OCI-LY7 (cell line): Measurements from ENCODE around the gene ARHGAP26. TPM values are rescaled to one million over a fixed set of nuclear protein-coding genes. Genes with fewer than 3 reads are reported as not detected.

ENCODE experiments used
- BruUV-seq: library from RNA; stranded (reverse); fragments of 400-500 nt; replicated peaks from 2 replicates; lab custom pipeline; 2021; lab: Mats Ljungman, UMichigan
- CTCF ChIA-PET: fragments of 300-600 bp; sonication (Branson Sonifier 250); formaldehyde crosslinking; loops from one replicate; lab custom pipeline; 2022; ENCODE audit warnings: antibody characterized with exemption; ENCODE audit not compliant: unreplicated experiment; lab: Charles Lee
- POLR2A ChIA-PET: fragments of 300-600 bp; sonication (Branson Sonifier 250); formaldehyde crosslinking; loops from one replicate; lab custom pipeline; 2022; ENCODE audit warnings: antibody characterized with exemption; lab: Charles Lee
- DNase-seq: peaks from one replicate; pipeline ENCODE4 v3.0.0-alpha.2; 2015; ENCODE audit warnings: low spot score
- H2AFZ ChIP-seq: fragments of 200-600 bp; sonication (generic), shearing (Covaris generic); 2 replicates; pipeline ENCODE4 v1.6.1; 2014; ENCODE audit warnings: mild to moderate bottlenecking, antibody characterized with exemption, low read length, moderate library complexity
- H3K27ac ChIP-seq: fragments of 200-600 bp; sonication (generic); 2 replicates; pipeline ENCODE4 v1.5.1; 2014; ENCODE audit warnings: mixed run types, low read depth, mild to moderate bottlenecking, moderate library complexity, low read length, inconsistent platforms; ENCODE audit not compliant: poor library complexity, severe bottlenecking
- H3K36me3 ChIP-seq: fragments of 200-600 bp; sonication (generic); 2 replicates; pipeline ENCODE4 v1.6.1; 2014; ENCODE audit warnings: mild to moderate bottlenecking, antibody characterized with exemption, low read length, moderate library complexity, mixed read lengths; ENCODE audit not compliant: insufficient read depth
- H3K4me1 ChIP-seq: fragments of 200-600 bp; sonication (generic); 2 replicates; pipeline ENCODE4 v1.5.1; 2014; ENCODE audit warnings: mild to moderate bottlenecking, low read length; ENCODE audit not compliant: insufficient read depth, poor library complexity, severe bottlenecking
- H3K4me2 ChIP-seq: fragments of 200-600 bp; sonication (generic); 2 replicates; pipeline ENCODE4 v1.6.1; 2014; ENCODE audit warnings: mild to moderate bottlenecking, low read length
- H3K4me3 ChIP-seq: fragments of 200-600 bp; sonication (generic); 2 replicates; pipeline ENCODE4 v1.5.1; 2014; ENCODE audit warnings: mild to moderate bottlenecking, low read depth, low read length; ENCODE audit not compliant: poor library complexity, severe bottlenecking
- H3K79me2 ChIP-seq: fragments of 200-600 bp; sonication (generic); 2 replicates; pipeline ENCODE4 v1.6.1; 2016; ENCODE audit warnings: low read depth, mild to moderate bottlenecking, low read length, moderate library complexity, mixed read lengths; ENCODE audit not compliant: insufficient read depth
- H3K9me2 ChIP-seq: fragments of 200-600 bp; sonication (generic); 2 replicates; pipeline ENCODE4 v1.6.1; 2016; ENCODE audit warnings: mild to moderate bottlenecking, low read length, mixed read lengths; ENCODE audit not compliant: insufficient read depth
- H3K9me3 ChIP-seq: fragments of 200-600 bp; sonication (generic); 2 replicates; pipeline ENCODE4 v1.6.1; 2014; ENCODE audit warnings: mild to moderate bottlenecking, mixed run types, low read length, mixed read lengths
- H4K20me1 ChIP-seq: fragments of 200-600 bp; sonication (generic); 2 replicates; pipeline ENCODE4 v1.6.1; 2014; ENCODE audit warnings: mild to moderate bottlenecking, antibody characterized with exemption, low read length, moderate library complexity, mixed read lengths; ENCODE audit not compliant: insufficient read depth
- EZH2phosphoT487 ChIP-seq: fragments of 200-600 bp; sonication (generic); IDR thresholded peaks from 2 replicates; pipeline ENCODE4 v1.6.1; 2018; ENCODE audit warnings: low read depth, borderline replicate concordance, mild to moderate bottlenecking, mixed run types, antibody characterized with exemption, low read length, moderate library complexity, mixed read lengths
- intact Hi-C: fragments of 100-400 bp; cut with micrococcal nuclease; formaldehyde crosslinking; loops from one replicate; pipeline ENCODE4 v1.10.0; 2022; ENCODE audit not compliant: unreplicated experiment
- total RNA-seq, 2 experiments: library from RNA; depleted of rRNA in 1 of 2; stranded (reverse); fragments of >200 nt in 1 of 2; shearing (Covaris generic) in 1 of 2; gene quantifications; 2 replicates each; pipeline ENCODE4 v1.2.3, GENCODE V29; 2014 to 2022
- TF ChIP-seq, protein P1 (sequence below): fragments of 200-600 bp; sonication (generic); conservative IDR thresholded peaks from 2 replicates; pipeline ENCODE4 v1.5.1; 2014; ENCODE audit warnings: mild to moderate bottlenecking, antibody characterized with exemption, low read length, moderate library complexity, mixed read lengths

The ARHGAP26 gene
- total RNA-seq, 2 experiments from 2014 or later = 7.0 to 19.1 TPM

DNA sequence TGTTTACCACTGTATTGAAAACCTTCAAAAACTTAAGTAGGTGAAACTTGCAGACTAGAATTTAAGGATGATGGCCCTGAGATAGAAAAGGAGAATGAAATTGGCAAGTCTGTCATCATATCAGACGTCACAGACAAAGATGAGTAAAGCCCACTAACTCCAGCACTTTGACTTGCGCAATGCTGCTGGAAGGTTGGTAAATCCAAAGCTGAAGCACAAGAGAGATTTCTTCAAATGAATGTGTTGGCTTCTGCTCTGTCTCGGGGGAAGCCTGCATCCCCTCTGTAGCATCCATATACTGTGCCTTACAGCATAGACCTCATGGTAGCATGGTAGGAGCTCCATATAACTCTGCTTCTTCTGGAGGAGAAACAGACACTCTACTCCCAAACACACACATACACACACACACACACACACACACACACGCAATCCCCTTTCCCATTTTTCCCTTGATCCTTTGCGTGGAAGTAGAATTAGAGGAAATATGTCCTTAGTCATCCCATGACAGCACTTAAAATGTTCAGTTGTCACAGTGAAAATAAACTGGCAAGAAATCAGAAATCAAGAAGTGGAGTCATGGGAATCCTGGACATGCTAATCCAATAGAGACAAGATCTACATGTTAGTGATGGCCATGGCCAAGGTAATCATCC is 391.8 kb downstream of the ARHGAP26 start:
- ChIA-PET CTCF (no interaction called here), POLR2A (interaction anchor here (0.6 kb wide), 2 partner anchors 130 to 901 kb away, joined by 3 to 5 read pairs; no protein-coding TSS in a partner anchor)
- Histone ChIP-seq H4K20me1 (no peaks in the 10 kb centered on the region), H3K79me2 (no peaks in the 10 kb centered on the region), H3K9me2 (peaks cover 3% of the 10 kb centered on the region; the same call in 1 of the 2 replicates), H2AFZ (no peak overlapping the region), H3K9me3 (no peaks in the 10 kb centered on the region), H3K36me3 (no peaks in the 10 kb centered on the region), H3K4me3 (no peak overlapping the region), H3K27ac (no peak overlapping the region), H3K4me2 (no peak overlapping the region), H3K4me1 (no peaks in the 10 kb centered on the region)
- intact Hi-C loops = no loop called here
- TF ChIP-seq, protein P1, sequence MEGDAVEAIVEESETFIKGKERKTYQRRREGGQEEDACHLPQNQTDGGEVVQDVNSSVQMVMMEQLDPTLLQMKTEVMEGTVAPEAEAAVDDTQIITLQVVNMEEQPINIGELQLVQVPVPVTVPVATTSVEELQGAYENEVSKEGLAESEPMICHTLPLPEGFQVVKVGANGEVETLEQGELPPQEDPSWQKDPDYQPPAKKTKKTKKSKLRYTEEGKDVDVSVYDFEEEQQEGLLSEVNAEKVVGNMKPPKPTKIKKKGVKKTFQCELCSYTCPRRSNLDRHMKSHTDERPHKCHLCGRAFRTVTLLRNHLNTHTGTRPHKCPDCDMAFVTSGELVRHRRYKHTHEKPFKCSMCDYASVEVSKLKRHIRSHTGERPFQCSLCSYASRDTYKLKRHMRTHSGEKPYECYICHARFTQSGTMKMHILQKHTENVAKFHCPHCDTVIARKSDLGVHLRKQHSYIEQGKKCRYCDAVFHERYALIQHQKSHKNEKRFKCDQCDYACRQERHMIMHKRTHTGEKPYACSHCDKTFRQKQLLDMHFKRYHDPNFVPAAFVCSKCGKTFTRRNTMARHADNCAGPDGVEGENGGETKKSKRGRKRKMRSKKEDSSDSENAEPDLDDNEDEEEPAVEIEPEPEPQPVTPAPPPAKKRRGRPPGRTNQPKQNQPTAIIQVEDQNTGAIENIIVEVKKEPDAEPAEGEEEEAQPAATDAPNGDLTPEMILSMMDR = no peak
- no peak for TF ChIP-seq EZH2phosphoT487
- DNase-seq = no peak
- BruUV-seq = no TSS peak

DNA sequence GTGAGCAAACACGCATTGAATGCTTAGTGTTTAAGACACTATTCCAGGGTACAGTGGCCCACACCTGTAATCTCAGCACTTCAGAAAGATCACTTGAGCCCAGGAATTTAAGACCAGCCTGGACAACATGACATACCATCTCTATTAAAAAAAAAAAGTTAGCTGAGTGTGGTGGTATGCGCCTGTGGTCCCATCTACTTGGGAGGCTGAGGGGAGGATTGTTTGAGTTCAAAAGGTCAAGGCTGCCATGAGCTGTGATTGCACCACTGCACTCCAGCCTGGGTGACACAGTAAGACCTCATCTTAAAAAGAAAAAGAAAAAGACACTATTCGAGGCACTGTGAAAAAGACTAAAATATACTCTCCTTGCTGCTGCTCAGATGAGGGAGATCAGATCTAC is 392.6 kb downstream of the ARHGAP26 start:
- H4K20me1 ChIP-seq = no peaks in the 10 kb centered on the region; the same call in 1 of the 2 replicates
- no peak overlapping the region for H3K4me3 ChIP-seq
- BruUV-seq = no TSS peak
- no peaks in the 10 kb centered on the region for H3K36me3 ChIP-seq
- ChIA-PET POLR2A (no interaction called here), CTCF (no interaction called here)
- H3K79me2 ChIP-seq = no peaks in the 10 kb centered on the region
- TF ChIP-seq, protein P1 = no peak
- no peak for TF ChIP-seq EZH2phosphoT487
- no peak overlapping the region for H3K27ac ChIP-seq
- peaks cover 3% of the 10 kb centered on the region; the same call in 1 of the 2 replicates for H3K9me2 ChIP-seq
- H2AFZ ChIP-seq = no peak overlapping the region
- intact Hi-C loops = no loop called here
- no peaks in the 10 kb centered on the region for H3K9me3 ChIP-seq
- H3K4me1 ChIP-seq = no peaks in the 10 kb centered on the region
- no peak overlapping the region for H3K4me2 ChIP-seq
- DNase-seq = no peak

DNA sequence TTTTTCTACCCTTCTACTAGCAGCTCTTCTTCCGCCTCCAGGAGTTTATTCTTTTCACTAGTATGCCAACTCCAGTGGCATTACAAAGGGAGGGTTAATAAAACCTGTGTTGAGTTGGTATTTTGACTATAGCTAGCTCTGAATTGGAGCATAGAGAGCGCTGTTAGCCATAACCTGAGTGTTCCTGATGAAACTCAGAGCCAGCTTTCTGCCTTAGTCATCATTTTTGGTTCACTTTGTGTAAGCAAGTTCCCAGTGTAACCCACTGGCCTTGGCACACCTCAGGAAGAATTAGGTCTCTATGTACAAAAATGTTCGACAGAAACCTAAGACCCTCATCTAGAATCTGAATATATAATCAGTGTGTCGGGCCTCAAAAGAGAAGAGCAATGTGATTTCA is 394.4 kb downstream of the ARHGAP26 start:
- H4K20me1 ChIP-seq = no peaks in the 10 kb centered on the region; the same call in 1 of the 2 replicates

More for the DNA sequence above, 394.4 kb downstream of the ARHGAP26 start:
- no peak for DNase-seq
- TF ChIP-seq, protein P1 = no peak
- TF ChIP-seq EZH2phosphoT487 = no peak
- Histone ChIP-seq H3K27ac (no peak overlapping the region), H2AFZ (no peak overlapping the region), H3K9me3 (no peaks in the 10 kb centered on the region), H3K4me1 (no peaks in the 10 kb centered on the region), H3K9me2 (peaks cover 3% of the 10 kb centered on the region; the same call in 1 of the 2 replicates), H3K4me2 (no peak overlapping the region), H3K36me3 (no peaks in the 10 kb centered on the region), H3K4me3 (no peak overlapping the region), H3K79me2 (no peaks in the 10 kb centered on the region)
- no TSS peak for BruUV-seq
- ChIA-PET POLR2A (interaction anchor here (0.7 kb wide), 1 partner anchor 125 kb away, joined by 3 read pairs; no protein-coding TSS in a partner anchor), CTCF (no interaction called here)
- intact Hi-C loops = no loop called here
